Transverse colon (tissue), 3 donors: ENCODE results near the gene ARHGDIG.

ENCODE experiments used
- EP300 ChIP-seq: sonication (generic); formaldehyde crosslinking; IDR thresholded peaks from one replicate; pipeline ENCODE4 v1.6.1; 2017; ENCODE audit warnings: antibody characterized with exemption, low read depth
- POLR2A ChIP-seq: fragments of 450-650 bp; IDR thresholded peaks from one replicate; pipeline ENCODE4 v1.6.1; 2016; ENCODE audit warnings: antibody characterized with exemption, mild to moderate bottlenecking, moderate library complexity
- TF ChIP-seq, protein P1 (sequence below), 5 experiments: fragments of 200-600 bp in 3 of 5; fragments of 450-650 bp in 2 of 5; sonication (generic) in 3 of 5; IDR thresholded peaks; 1 replicate in 2 of 5; 2 replicates in 3 of 5; pipeline ENCODE4 v1.5.1; 2016 to 2017; ENCODE audit warnings: antibody characterized with exemption in 5 of 5, inconsistent platforms in 3 of 5, mild to moderate bottlenecking in 2 of 5, moderate library complexity in 1 of 5

DNA sequence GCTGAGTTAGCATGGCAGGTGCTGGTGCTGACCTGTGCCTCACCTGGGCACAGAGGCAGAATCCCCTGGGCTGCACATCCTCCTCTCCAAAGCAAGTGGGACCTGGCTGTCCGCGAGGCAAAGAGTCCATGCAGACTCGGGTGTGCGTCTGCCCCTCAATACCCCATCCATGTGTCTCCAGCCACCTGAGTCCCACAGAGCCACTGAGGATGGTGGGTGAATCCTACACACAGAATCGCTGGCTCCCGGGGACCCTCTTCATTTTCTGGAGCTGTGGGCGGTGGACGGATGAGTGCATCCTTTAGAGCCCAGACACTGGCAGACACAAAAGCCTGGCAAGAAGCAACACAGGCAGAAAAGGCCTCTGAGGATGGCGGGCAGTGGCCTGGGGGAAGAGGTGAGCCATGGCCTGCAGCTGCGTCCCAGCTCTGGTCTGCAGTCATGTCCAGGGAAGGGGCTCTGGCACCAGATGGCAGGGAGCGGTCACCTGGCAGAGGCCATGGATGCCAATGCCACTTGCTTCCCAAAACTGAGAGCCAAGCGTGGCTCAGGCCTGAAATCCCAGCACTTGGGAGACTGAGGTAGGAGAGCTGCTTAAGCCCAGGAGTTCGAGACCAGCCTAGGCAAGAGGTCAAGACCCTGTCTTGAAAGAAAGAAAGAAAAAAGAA lies 42.2 kb downstream of the ARHGDIG start:
- TF ChIP-seq, protein P1, sequence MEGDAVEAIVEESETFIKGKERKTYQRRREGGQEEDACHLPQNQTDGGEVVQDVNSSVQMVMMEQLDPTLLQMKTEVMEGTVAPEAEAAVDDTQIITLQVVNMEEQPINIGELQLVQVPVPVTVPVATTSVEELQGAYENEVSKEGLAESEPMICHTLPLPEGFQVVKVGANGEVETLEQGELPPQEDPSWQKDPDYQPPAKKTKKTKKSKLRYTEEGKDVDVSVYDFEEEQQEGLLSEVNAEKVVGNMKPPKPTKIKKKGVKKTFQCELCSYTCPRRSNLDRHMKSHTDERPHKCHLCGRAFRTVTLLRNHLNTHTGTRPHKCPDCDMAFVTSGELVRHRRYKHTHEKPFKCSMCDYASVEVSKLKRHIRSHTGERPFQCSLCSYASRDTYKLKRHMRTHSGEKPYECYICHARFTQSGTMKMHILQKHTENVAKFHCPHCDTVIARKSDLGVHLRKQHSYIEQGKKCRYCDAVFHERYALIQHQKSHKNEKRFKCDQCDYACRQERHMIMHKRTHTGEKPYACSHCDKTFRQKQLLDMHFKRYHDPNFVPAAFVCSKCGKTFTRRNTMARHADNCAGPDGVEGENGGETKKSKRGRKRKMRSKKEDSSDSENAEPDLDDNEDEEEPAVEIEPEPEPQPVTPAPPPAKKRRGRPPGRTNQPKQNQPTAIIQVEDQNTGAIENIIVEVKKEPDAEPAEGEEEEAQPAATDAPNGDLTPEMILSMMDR (IDR thresholded peaks at IDR 0.05): no peak
- TF ChIP-seq EP300: no peak
- TF ChIP-seq POLR2A: no peak
